NCI-H128 (cell line): ENCODE results near the gene VCAN.

ENCODE experiments used
- DNase-seq: peaks from one replicate; lab custom pipeline; 2025; ENCODE audit not compliant: unreplicated experiment; lab: John Stamatoyannopoulos, UW

Gene VCAN

GRCh38 chr5:83562791-83563557 is 91.4 kb downstream of the VCAN start:
- no peak for DNase-seq

GRCh38 chr5:83563631-83564030 is 92.1 kb downstream of the VCAN start:
- no peak for DNase-seq

GRCh38 chr5:83564069-83564749 is 92.7 kb downstream of the VCAN start:
- DNase-seq = peak; percentile 5

- DNase-seq = no peak
Observed at GRCh38 chr5:83567741-83568140, 96.2 kb downstream of the VCAN start.

- no peak for DNase-seq
Observed at GRCh38 chr5:83568186-83568585, 96.6 kb downstream of the VCAN start.

- no peak for DNase-seq
Observed at GRCh38 chr5:83570916-83571315, 99.4 kb downstream of the VCAN start.

- no peak for DNase-seq
Observed at GRCh38 chr5:83572271-83572670, 100.7 kb downstream of the VCAN start.

- no peak for DNase-seq
Observed at GRCh38 chr5:83576341-83576740, 104.8 kb downstream of the VCAN start.

GRCh38 chr5:83577036-83577636 is 105.6 kb downstream of the VCAN start:
- no peak for DNase-seq

GRCh38 chr5:83583859-83584258 is 112.3 kb downstream of the VCAN start:
- no peak for DNase-seq

GRCh38 chr5:83586874-83587776 is 115.6 kb downstream of the VCAN start:
- DNase-seq = no peak

GRCh38 chr5:83589786-83590185 is 118.2 kb downstream of the VCAN start:
- no peak for DNase-seq

GRCh38 chr5:83590966-83591365 is 119.4 kb downstream of the VCAN start:
- DNase-seq = no peak

GRCh38 chr5:83595217-83595616 is 123.7 kb downstream of the VCAN start:
- no peak for DNase-seq

- DNase-seq = no peak
Observed at GRCh38 chr5:83608122-83608521, 136.6 kb downstream of the VCAN start.

GRCh38 chr5:83614841-83615240 is 143.3 kb downstream of the VCAN start:
- no peak for DNase-seq

- no peak for DNase-seq
Observed at GRCh38 chr5:83628360-83628759, 156.8 kb downstream of the VCAN start.
